HG03469 (cell line): ENCODE data around the gene TMEM91.
A peak's percentile ranks its signal among the peaks of the same experiment; 100 is the strongest.
"Not testable (repeated sequence)": the region's sequence is repeated elsewhere in the genome, so short reads cannot be mapped to it uniquely, and the experiment has no call there.

Experiments
- ATAC-seq: cut with Tn5 transposase; IDR thresholded peaks from one replicate; pipeline ENCODE4 v1.9.1; 2021; ENCODE audit warnings: mild to moderate bottlenecking, moderate library complexity, moderate number of reproducible peaks; ENCODE audit not compliant: unreplicated experiment

The TMEM91 gene

GRCh38 chr19:41352609-41353465 lies 23.5 kb upstream of the TMEM91 start:
- ATAC-seq, result no peak

GRCh38 chr19:41353466-41354342 lies 22.6 kb upstream of the TMEM91 start, which contains the start of gene TGFB1:
TGFB1 (minus strand) TSS chr19:41353922; CDS start chr19:41353044, 878 bp downstream.
- ATAC-seq, result no peak

- no peak for ATAC-seq
Measured at GRCh38 chr19:41354343-41354953, 21.9 kb upstream of the TMEM91 start.

- no peak for ATAC-seq
Measured at GRCh38 chr19:41355035-41355434, 21.3 kb upstream of the TMEM91 start.

- no peak for ATAC-seq
Measured at GRCh38 chr19:41355802-41356201, 20.5 kb upstream of the TMEM91 start.

GRCh38 chr19:41356984-41357739 lies 19.2 kb upstream of the TMEM91 start:
- ATAC-seq, result no peak

- no peak for ATAC-seq
Measured at GRCh38 chr19:41357746-41358145, 18.6 kb upstream of the TMEM91 start.

GRCh38 chr19:41359741-41360140 lies 16.6 kb upstream of the TMEM91 start:
- ATAC-seq, result no peak

GRCh38 chr19:41362143-41362847 lies 14.0 kb upstream of the TMEM91 start:
- no peak for ATAC-seq

- no peak for ATAC-seq
Measured at GRCh38 chr19:41363371-41363752, 13.0 kb upstream of the TMEM91 start.

- ATAC-seq, result peak; percentile 69
Measured at GRCh38 chr19:41363753-41364523, 12.4 kb upstream of the TMEM91 start, which contains the start of gene B9D2. B9D2 (minus strand) TSS chr19:41364149; CDS start chr19:41363519, 630 bp downstream.

- ATAC-seq, result no peak
Measured at GRCh38 chr19:41364524-41365391, 11.6 kb upstream of the TMEM91 start.

- no peak for ATAC-seq
Measured at GRCh38 chr19:41366089-41366488, 10.2 kb upstream of the TMEM91 start.

GRCh38 chr19:41367848-41368301 lies 8.5 kb upstream of the TMEM91 start:
- no peak for ATAC-seq

GRCh38 chr19:41369769-41370168 lies 6.6 kb upstream of the TMEM91 start:
- ATAC-seq, result no peak

- not testable (repeated sequence) for ATAC-seq
Measured at GRCh38 chr19:41371119-41371518, 5.2 kb upstream of the TMEM91 start.

GRCh38 chr19:41371541-41371940 lies 4.8 kb upstream of the TMEM91 start:
- no peak for ATAC-seq

GRCh38 chr19:41372501-41372900 lies 3.8 kb upstream of the TMEM91 start:
- no peak for ATAC-seq
